Endothelial cell of umbilical vein (primary cell): ENCODE measurements around the gene OSGEPL1. TPM values are rescaled to one million over a fixed set of nuclear protein-coding genes. Genes with fewer than 3 reads are reported as not detected.
A peak's percentile ranks its signal among the peaks of the same experiment; 100 is the strongest.

Experiments
- BruUV-seq: library from RNA; stranded (reverse); fragments of 400-500 nt; replicated peaks from 2 replicates; lab custom pipeline; 2021; lab: Mats Ljungman, UMichigan
- CTCF ChIA-PET: fragments of 300-600, 350-600 bp; sonication (Branson Sonifier 250); formaldehyde crosslinking; loops from one replicate; lab custom pipeline; 2021; ENCODE audit warnings: antibody characterized with exemption, inconsistent platforms; lab: Charles Lee
- POLR2A ChIA-PET: fragments of 300-600, 350-600 bp; sonication (Branson Sonifier 250); formaldehyde crosslinking; loops from one replicate; lab custom pipeline; 2021; ENCODE audit warnings: antibody characterized with exemption, inconsistent platforms; lab: Charles Lee
- DNase-seq: peaks from one replicate; pipeline ENCODE4 v3.0.0-alpha.2; 2011; ENCODE audit warnings: low read depth, low spot score
- FAIRE-seq: peaks from 2 replicates; lab custom pipeline; 2011; peaks lifted over from hg19 to GRCh38; lab: Jason Lieb, UNC
- H2AFZ ChIP-seq: 2 replicates; pipeline ENCODE4 v1.6.0; 2012; ENCODE audit warnings: low read depth, low read length, control low read depth, inconsistent platforms
- H3K27ac ChIP-seq: 2 replicates; pipeline ENCODE4 v1.5.1; 2011; ENCODE audit warnings: low read depth, mild to moderate bottlenecking, control low read depth, low read length, moderate library complexity; ENCODE audit not compliant: insufficient read depth
- H3K27me3 ChIP-seq, 2 experiments: 2 replicates each; pipeline versions ENCODE4 v1.6.0 to v1.6.1; 2011; ENCODE audit warnings: low read length in 2 of 2, mixed read lengths in 1 of 2; ENCODE audit not compliant: control insufficient read depth in 2 of 2, insufficient read depth in 2 of 2
- H3K36me3 ChIP-seq, 2 experiments: 2 replicates in 1 of 2; 3 replicates in 1 of 2; pipeline ENCODE4 v1.5.1; 2011; ENCODE audit warnings: low read length in 2 of 2, mild to moderate bottlenecking in 1 of 2, moderate library complexity in 1 of 2; ENCODE audit not compliant: control insufficient read depth in 2 of 2, insufficient read depth in 2 of 2; ENCODE audit errors: extremely low read depth in 1 of 2
- H3K4me1 ChIP-seq: 3 replicates; pipeline ENCODE4 v1.5.1; 2011; ENCODE audit warnings: mild to moderate bottlenecking, low read length; ENCODE audit not compliant: control insufficient read depth, insufficient read depth; ENCODE audit errors: extremely low read depth
- H3K4me2 ChIP-seq: 2 replicates; pipeline ENCODE4 v1.6.1; 2011; ENCODE audit warnings: low read length, control low read depth, mixed read lengths; ENCODE audit not compliant: insufficient read depth
- H3K4me3 ChIP-seq, 3 experiments: fragments of 200-600 bp in 1 of 3; sonication (generic), shearing (Covaris generic) in 1 of 3; replicated peaks in 1 of 3; 2 replicates each; pipeline ENCODE4 v1.5.1; 2011 to 2016; ENCODE audit warnings: control low read depth in 3 of 3, low read length in 3 of 3, mild to moderate bottlenecking in 2 of 3, inconsistent platforms in 1 of 3, low read depth in 1 of 3, moderate library complexity in 1 of 3; ENCODE audit not compliant: insufficient read depth in 1 of 3
- H3K79me2 ChIP-seq: 2 replicates; pipeline ENCODE4 v1.6.0; 2012; ENCODE audit warnings: low read length, inconsistent platforms; ENCODE audit not compliant: control insufficient read depth, insufficient read depth
- H3K9ac ChIP-seq: replicated peaks from 2 replicates; pipeline ENCODE3; 2011; ENCODE audit warnings: low read length, control low read depth; ENCODE audit not compliant: insufficient read depth; ENCODE audit errors: extremely low read depth
- H3K9me1 ChIP-seq: replicated peaks from 3 replicates; pipeline ENCODE4 v1.6.0; 2011; ENCODE audit warnings: mild to moderate bottlenecking, low read length; ENCODE audit not compliant: control insufficient read depth, insufficient read depth; ENCODE audit errors: extremely low read depth
- H3K9me3 ChIP-seq: replicated peaks from 2 replicates; pipeline ENCODE4 v1.5.1; 2012; ENCODE audit warnings: low read length, inconsistent platforms; ENCODE audit not compliant: control insufficient read depth, insufficient read depth
- H4K20me1 ChIP-seq: replicated peaks from 2 replicates; pipeline ENCODE3; 2011; ENCODE audit warnings: mild to moderate bottlenecking, low read length; ENCODE audit not compliant: control insufficient read depth, insufficient read depth; ENCODE audit errors: extremely low read depth
- EZH2 ChIP-seq: IDR thresholded peaks from 2 replicates; pipeline ENCODE4 v1.6.1; 2012; ENCODE audit warnings: borderline replicate concordance, low read depth, mild to moderate bottlenecking, moderate library complexity, low read length, inconsistent platforms; ENCODE audit not compliant: severe bottlenecking
- FOS ChIP-seq: IDR thresholded peaks from 2 replicates; pipeline ENCODE4 v1.6.1; 2011; ENCODE audit warnings: mild to moderate bottlenecking, low read length, moderate library complexity, borderline replicate concordance; ENCODE audit not compliant: insufficient read depth
- GATA2 ChIP-seq: IDR thresholded peaks from 2 replicates; pipeline ENCODE4 v1.7.0; 2011; ENCODE audit warnings: low read depth, mild to moderate bottlenecking, moderate library complexity, mixed read lengths, low read length; ENCODE audit not compliant: insufficient read length, insufficient read depth
- JUN ChIP-seq: IDR thresholded peaks from 2 replicates; pipeline ENCODE4 v1.6.1; 2011; ENCODE audit warnings: borderline replicate concordance, low read depth; ENCODE audit not compliant: insufficient read length, insufficient read depth
- MYC ChIP-seq: IDR thresholded peaks from one replicate; pipeline ENCODE4 v1.6.1; 2011; ENCODE audit warnings: mild to moderate bottlenecking, low read depth, low read length
- POLR2A ChIP-seq: IDR thresholded peaks from 2 replicates; pipeline ENCODE4 v1.6.1; 2012; ENCODE audit warnings: low read depth, mild to moderate bottlenecking, control low read depth, low read length
- POLR2AphosphoS5 ChIP-seq: IDR thresholded peaks from 2 replicates; pipeline ENCODE4 v1.6.1; 2012; ENCODE audit warnings: low read depth, mild to moderate bottlenecking, control low read depth, low read length, moderate library complexity; ENCODE audit not compliant: insufficient read depth
- dilution Hi-C: fragments of 300-500 bp; cut with MboI; formaldehyde crosslinking; loops from one replicate; pipeline ENCODE4 v1.15.0; 2019; ENCODE audit warnings: low sequenced_read_pairs; ENCODE audit not compliant: extremely low pct_ligation_motif_present
- intact Hi-C: fragments of 100-400 bp; cut with micrococcal nuclease; formaldehyde crosslinking; loops from one replicate; pipeline ENCODE4 v1.10.0; 2022
- polyA plus RNA-seq, 4 experiments: library from polyadenylated mRNA; depleted of rRNA in 3 of 4; stranded (reverse) in 3 of 4; unstranded in 1 of 4; fragments of >200 nt; gene quantifications; 2 replicates each; pipeline versions ENCODE4 v1.2.1 to v1.2.3, GENCODE V29; 2011 to 2012; ENCODE audit warnings: missing spikeins in 1 of 4
- total RNA-seq: library from RNA; stranded (reverse); gene quantifications from 2 replicates; pipeline ENCODE4 v1.2.3, GENCODE V29; 2021
- TF ChIP-seq, protein P1 (sequence below), 2 donors: IDR thresholded peaks; 1 replicate in 1 of 2; 2 replicates in 1 of 2; pipeline ENCODE4 v1.5.1; 2011; ENCODE audit warnings: low read length in 2 of 2, mild to moderate bottlenecking in 2 of 2, moderate library complexity in 2 of 2, control low read depth in 1 of 2, inconsistent platforms in 1 of 2, low read depth in 1 of 2; ENCODE audit not compliant: insufficient read depth in 1 of 2; ENCODE audit errors: extremely low read depth in 1 of 2
- TF ChIP-seq, protein P2 (sequence below): IDR thresholded peaks from 2 replicates; pipeline ENCODE4 v1.6.1; 2011; ENCODE audit not compliant: insufficient read depth, insufficient read length

OSGEPL1 gene
- total and polyA plus RNA-seq, 2 donors (not counting 3 experiments of a cell fraction or from before 2014, with no cell fraction given), result 2.7 to 5.9 TPM

DNA sequence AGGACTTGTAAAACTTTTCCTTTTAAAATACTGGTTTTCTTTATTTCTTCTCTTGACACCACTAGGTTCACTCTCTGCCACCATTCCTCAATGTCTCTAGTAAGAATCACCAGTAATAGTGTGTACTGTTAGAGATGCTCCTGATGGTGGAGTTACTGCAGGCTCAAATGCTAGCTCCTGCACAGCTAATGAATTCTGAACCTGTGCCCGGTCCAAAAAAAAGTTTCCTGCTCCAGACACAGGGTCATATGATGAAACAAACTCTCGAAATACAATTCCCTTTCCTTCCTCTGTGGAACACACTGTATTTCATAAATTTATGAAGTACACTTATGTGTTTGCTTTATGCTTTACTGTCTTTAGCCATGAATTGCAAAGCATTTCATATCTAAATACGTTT, 40.8 kb upstream of the OSGEPL1 start:
- intact Hi-C loops (no loop called here), dilution Hi-C loops (no loop called here)
- ChIA-PET POLR2A (no interaction called here), CTCF (interaction anchor here (1.0 to 2.1 kb wide), 2 partner anchors 13 to 16 kb away, joined by 3 to 5 read pairs; no protein-coding TSS in a partner anchor)
- Histone ChIP-seq H3K27ac (no peak overlapping the region), H4K20me1 (no peaks in the 10 kb centered on the region), H3K4me1 (no peaks in the 10 kb centered on the region), H3K9ac (no peak overlapping the region), H3K4me2 (no peak overlapping the region), H3K79me2 (peaks cover 4% of the 10 kb centered on the region), H3K9me1 (no peaks in the 10 kb centered on the region), H3K9me3 (no peaks in the 10 kb centered on the region), H3K4me3 (no peak overlapping the region), H3K36me3 (peaks cover 0 to 6% of the 10 kb centered on the region in 2 experiments), H2AFZ (no peak overlapping the region), H3K27me3 (no peaks in the 10 kb centered on the region)
- peak; percentile 33 for DNase-seq
- TF ChIP-seq EZH2 (no peak), POLR2AphosphoS5 (no peak), POLR2A (no peak), JUN (no peak), GATA2 (no peak), FOS (no peak), MYC (no peak)
- TF ChIP-seq, protein P1, sequence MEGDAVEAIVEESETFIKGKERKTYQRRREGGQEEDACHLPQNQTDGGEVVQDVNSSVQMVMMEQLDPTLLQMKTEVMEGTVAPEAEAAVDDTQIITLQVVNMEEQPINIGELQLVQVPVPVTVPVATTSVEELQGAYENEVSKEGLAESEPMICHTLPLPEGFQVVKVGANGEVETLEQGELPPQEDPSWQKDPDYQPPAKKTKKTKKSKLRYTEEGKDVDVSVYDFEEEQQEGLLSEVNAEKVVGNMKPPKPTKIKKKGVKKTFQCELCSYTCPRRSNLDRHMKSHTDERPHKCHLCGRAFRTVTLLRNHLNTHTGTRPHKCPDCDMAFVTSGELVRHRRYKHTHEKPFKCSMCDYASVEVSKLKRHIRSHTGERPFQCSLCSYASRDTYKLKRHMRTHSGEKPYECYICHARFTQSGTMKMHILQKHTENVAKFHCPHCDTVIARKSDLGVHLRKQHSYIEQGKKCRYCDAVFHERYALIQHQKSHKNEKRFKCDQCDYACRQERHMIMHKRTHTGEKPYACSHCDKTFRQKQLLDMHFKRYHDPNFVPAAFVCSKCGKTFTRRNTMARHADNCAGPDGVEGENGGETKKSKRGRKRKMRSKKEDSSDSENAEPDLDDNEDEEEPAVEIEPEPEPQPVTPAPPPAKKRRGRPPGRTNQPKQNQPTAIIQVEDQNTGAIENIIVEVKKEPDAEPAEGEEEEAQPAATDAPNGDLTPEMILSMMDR (IDR thresholded peaks at IDR 0.05; ENCODE audit: extremely low read depth in 1 of 2, insufficient read depth in 1 of 2, low read depth in 1 of 2, low read length in 2 of 2), result no peak
- TF ChIP-seq, protein P2, sequence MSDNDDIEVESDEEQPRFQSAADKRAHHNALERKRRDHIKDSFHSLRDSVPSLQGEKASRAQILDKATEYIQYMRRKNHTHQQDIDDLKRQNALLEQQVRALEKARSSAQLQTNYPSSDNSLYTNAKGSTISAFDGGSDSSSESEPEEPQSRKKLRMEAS, result no peak
- FAIRE-seq, result no peak
- no TSS peak for BruUV-seq
